ENCODE data around the gene FUT7. TPM values are rescaled to one million over a fixed set of nuclear protein-coding genes. Genes with fewer than 3 reads are reported as not detected.

FUT7 gene
- total RNA-seq, 1 experiment from 2014 or later = not detected

DNA sequence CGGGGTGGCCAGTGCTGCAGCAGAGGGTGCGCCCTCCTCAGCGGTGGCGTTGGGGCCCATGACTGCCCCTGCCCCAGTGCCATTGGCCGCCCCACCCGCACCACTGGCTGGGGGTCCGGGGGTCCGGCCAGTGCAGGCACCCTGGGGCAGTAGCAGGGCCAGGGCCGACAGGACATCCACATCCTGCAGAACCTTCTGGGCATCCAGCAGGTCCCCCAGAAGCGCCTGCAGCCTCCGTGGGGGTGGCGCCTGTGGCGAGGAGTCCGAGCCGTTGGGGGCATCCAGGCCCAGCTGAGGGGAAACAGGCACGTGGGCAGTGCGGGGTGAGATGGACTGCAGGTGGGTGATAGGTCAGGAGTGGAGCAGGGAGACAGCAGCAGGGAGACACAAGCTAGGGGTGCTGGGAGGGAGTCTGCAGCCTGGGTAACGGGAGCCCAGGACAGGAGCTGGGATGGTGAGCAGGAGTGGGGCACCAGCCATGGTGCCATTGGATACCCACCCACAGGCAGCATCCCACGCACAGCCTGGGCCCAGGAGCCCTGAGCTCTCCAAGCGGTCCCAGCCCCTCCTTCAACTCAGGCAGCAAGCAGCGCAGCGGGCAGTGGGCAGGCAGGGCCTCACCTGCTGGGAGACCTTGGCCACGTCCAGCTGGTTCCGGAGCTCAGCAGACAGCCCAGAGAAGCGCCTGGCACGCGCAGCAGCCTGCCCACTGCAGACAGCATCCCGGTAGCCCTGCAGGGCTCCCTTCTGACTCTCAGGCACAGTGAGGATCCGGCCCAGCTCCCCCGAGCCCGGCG, 10.9 kb downstream of the FUT7 start:
- no peak overlapping the region for H4K8ac ChIP-seq (replicated peaks; ENCODE audit: insufficient read length, low read depth, low read length)
- no peak overlapping the region for H2BK15ac ChIP-seq (ENCODE audit: low read depth, low read length)
- no peaks in the 10 kb centered on the region for H3K79me2 ChIP-seq (ENCODE audit: insufficient read depth, low read length)
- no peak overlapping the region for H3K9ac ChIP-seq (ENCODE audit: extremely low read depth, insufficient read length, low read length)
- Mint-ChIP-seq H3K4me1 (peaks cover 2 to 9% of the 10 kb centered on the region in 2 experiments; a peak in 3 of 4 replicates), H3K27me3 (ENCODE audit: low read depth) (no peaks in the 10 kb centered on the region), H3K9me3 (no peaks in the 10 kb centered on the region), H3K36me3 (ENCODE audit: insufficient read depth in 1 of 3, low read depth in 3 of 3) (peaks cover 2 to 10% (median 4%) of the 10 kb centered on the region in 3 experiments; a peak in 3 of 7 replicates), H3K4me3 (no peak overlapping the region), H3K27ac (no peak overlapping the region)
- no peak overlapping the region for H3K56ac ChIP-seq (ENCODE audit: insufficient read length, low read depth, low read length)
- no peaks in the 10 kb centered on the region for H3K9me3 ChIP-seq (ENCODE audit: control insufficient read depth, low read depth, low read length)
- H2AFZ ChIP-seq (ENCODE audit: low read length) = no peak overlapping the region
- no peak overlapping the region for H3K14ac ChIP-seq (ENCODE audit: insufficient read depth, low read length)
- TF ChIP-seq, protein P1, sequence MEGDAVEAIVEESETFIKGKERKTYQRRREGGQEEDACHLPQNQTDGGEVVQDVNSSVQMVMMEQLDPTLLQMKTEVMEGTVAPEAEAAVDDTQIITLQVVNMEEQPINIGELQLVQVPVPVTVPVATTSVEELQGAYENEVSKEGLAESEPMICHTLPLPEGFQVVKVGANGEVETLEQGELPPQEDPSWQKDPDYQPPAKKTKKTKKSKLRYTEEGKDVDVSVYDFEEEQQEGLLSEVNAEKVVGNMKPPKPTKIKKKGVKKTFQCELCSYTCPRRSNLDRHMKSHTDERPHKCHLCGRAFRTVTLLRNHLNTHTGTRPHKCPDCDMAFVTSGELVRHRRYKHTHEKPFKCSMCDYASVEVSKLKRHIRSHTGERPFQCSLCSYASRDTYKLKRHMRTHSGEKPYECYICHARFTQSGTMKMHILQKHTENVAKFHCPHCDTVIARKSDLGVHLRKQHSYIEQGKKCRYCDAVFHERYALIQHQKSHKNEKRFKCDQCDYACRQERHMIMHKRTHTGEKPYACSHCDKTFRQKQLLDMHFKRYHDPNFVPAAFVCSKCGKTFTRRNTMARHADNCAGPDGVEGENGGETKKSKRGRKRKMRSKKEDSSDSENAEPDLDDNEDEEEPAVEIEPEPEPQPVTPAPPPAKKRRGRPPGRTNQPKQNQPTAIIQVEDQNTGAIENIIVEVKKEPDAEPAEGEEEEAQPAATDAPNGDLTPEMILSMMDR (conservative IDR thresholded peaks at IDR 0.05) = no peak
- H2AK5ac ChIP-seq (ENCODE audit: insufficient read length, low read length) = no peak overlapping the region
- H3K79me1 ChIP-seq (ENCODE audit: insufficient read depth, low read depth, low read length, poor library complexity, severe bottlenecking) = no peaks in the 10 kb centered on the region
- H3K4ac ChIP-seq (ENCODE audit: low read depth, low read length) = no peak overlapping the region
- no peaks in the 10 kb centered on the region for H4K20me1 ChIP-seq (ENCODE audit: control insufficient read depth, insufficient read depth, insufficient read length)
- no peaks in the 10 kb centered on the region for H3K4me1 ChIP-seq (ENCODE audit: insufficient read depth, low read length)
- H3K27me3 ChIP-seq (ENCODE audit: insufficient read depth, low read length) = no peaks in the 10 kb centered on the region
- no peak overlapping the region for H3K27ac ChIP-seq (ENCODE audit: insufficient read length, low read depth, low read length)
- no peak overlapping the region for H3K18ac ChIP-seq (ENCODE audit: insufficient read length, low read depth, low read length)
- H3K23ac ChIP-seq (ENCODE audit: insufficient read length, low read depth, low read length) = no peak overlapping the region
- H4K91ac ChIP-seq (ENCODE audit: insufficient read length, low read depth, low read length) = no peak overlapping the region
- no peak overlapping the region for H4K5ac ChIP-seq (ENCODE audit: insufficient read length, low read depth, low read length)
- no peak overlapping the region for H2BK120ac ChIP-seq (ENCODE audit: low read depth, low read length, poor library complexity, severe bottlenecking)
- no peak overlapping the region for H2BK12ac ChIP-seq (ENCODE audit: insufficient read length, low read depth, low read length)
- H3K23me2 ChIP-seq (ENCODE audit: insufficient read length, low read depth, low read length, poor library complexity, severe bottlenecking) = no peaks in the 10 kb centered on the region
- no peak overlapping the region for H2BK20ac ChIP-seq (ENCODE audit: low read depth, low read length, poor library complexity, severe bottlenecking)
- H3K4me2 ChIP-seq (ENCODE audit: insufficient read depth, insufficient read length, low read length) = no peak overlapping the region
- WGBS (ENCODE audit: extremely low coverage, insufficient read length, low lambda C conversion rate) = no CpG with 5 or more reads among the region's 32 CpGs
- no peak overlapping the region for H3T11ph ChIP-seq (ENCODE audit: low read length)
- no peak overlapping the region for H2BK5ac ChIP-seq (ENCODE audit: insufficient read length, low read length)
- DNase-seq = no peak

Data from H9 (cell line).